Diencephalon (tissue), 1 donor: Measurements from ENCODE around the gene TAF11L7. TPM values are rescaled to one million over a fixed set of nuclear protein-coding genes. Genes with fewer than 3 reads are reported as not detected.

ENCODE experiments used
- small RNA-seq: library from RNA; depleted of rRNA; stranded (forward); fragments of <200 nt; gene quantifications from one replicate; pipeline ENCODE3, GENCODE V24; 2014
- total RNA-seq: library from RNA; depleted of rRNA; stranded (reverse); fragments of >200 nt; gene quantifications from one replicate; pipeline ENCODE4 v1.2.3, GENCODE V29; 2014

TAF11L7 gene
- not detected for total RNA-seq

DNA sequence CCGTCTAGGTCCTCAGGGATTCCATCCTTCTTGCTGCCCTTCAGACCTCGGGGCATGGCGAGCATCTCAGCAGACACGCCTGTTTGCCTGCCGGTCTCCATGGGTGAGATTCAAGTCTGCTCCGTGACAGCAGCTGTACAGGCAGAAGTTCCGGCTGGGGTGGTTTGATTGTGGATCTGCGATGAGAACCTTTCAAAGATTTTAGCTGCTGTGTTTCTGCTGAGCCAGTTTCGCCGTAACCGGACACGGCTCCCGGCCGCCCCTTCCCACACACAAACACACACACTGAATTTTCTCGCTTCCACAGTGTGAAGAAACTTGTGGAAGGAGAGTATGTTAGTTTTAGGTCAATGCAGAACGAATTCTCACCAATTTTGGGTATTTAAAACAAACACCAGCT lies at the start of gene TAF11L7:
Gene TAF11L7, minus strand, starts transcription at position 101 of the 400 bp plus-strand sequence.

DNA sequence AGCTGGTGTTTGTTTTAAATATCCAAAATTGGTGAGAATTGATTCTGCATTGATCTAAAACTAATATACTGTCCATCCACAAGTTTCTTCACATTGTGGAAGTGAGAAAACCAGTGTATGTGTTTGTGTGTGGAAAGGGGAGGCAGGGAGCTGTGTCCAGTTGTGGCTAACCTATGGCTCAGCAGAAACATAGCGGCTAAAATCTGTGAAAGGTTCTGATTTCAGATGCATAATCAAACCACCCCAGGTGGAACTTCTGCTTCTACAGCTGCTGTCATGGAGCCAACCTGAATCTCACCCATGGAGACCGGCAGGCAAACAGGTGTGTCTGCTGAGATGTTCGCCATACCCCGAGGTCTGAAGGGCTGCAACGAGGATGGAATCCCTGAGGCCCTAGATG lies 48.6 kb upstream of the TAF11L7 start, which contains the start of gene TAF11L14:
Gene TAF11L14, plus strand, starts transcription at position 301 of the 400 bp plus-strand sequence.

DNA sequence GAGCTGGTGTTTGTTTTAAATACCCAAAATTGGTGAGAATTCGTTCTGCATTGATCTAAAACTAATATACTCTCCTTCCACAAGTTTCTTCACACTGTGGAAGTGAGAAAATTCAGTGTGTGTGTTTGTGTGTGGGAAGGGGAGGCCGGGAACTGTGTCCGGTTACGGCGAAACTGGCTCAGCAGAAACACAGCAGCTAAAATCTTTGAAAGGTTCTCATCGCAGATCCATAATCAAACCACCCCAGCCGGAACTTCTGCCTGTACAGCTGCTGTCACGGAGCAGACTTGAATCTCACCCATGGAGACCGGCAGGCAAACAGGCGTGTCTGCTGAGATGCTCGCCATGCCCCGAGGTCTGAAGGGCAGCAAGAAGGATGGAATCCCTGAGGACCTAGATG lies 46.2 kb upstream of the TAF11L7 start, which contains the start of gene TAF11L13:
Gene TAF11L13, plus strand, starts transcription at position 301 of the 400 bp plus-strand sequence.

DNA sequence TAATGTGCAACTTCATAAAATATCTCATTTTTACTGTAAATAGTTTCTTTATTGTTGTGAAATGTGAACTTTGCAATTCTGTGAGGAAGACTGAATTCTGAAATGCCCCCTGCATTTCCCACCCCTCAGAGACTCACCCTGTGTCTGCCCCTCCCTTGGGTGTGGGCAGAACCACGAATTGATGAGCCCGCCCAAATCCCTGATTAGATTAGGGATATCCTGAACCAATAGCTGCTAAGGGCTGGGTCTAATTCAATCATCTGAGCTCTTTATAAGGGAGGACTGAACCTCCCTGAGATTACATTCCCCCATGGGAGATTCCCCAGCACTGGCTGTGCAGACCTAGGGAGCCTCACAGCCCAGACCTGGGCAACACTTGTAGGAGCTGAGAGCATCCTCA lies 24.5 kb upstream of the TAF11L7 start, which contains the start of gene TAF11L12:
Gene TAF11L12, plus strand, starts transcription at position 301 of the 400 bp plus-strand sequence.

DNA sequence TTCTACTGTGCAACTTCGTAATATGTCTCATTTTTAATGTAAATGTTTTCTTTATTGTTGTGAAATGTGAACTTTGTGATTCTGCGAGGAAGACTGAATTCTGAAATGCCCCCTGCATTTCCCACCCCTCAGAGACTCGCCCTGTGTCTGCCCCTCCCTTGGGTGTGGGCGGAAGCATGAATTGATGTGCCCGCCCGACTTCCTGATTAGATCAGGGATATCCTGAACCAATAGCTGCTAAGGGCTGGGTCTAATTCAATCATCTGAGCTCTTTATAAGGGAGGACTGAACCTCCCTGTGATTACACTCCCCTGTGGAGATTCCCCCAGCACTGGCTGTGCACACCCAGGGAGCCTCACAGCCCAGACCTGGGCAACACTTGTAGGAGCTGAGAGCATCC lies 18.3 kb upstream of the TAF11L7 start, which contains the start of gene TAF11L11:
Gene TAF11L11, plus strand, starts transcription at position 304 of the 400 bp plus-strand sequence.

DNA sequence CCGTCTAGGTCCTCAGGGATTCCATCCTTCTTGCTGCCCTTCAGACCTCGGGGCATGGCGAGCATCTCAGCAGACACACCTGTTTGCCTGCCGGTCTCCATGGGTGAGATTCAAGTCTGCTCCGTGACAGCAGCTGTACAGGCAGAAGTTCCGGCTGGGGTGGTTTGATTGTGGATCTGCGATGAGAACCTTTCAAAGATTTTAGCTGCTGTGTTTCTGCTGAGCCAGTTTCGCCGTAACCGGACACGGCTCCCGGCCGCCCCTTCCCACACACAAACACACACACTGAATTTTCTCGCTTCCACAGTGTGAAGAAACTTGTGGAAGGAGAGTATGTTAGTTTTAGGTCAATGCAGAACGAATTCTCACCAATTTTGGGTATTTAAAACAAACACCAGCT lies 12.2 kb upstream of the TAF11L7 start, which contains the start of gene TAF11L10:
Gene TAF11L10, minus strand, starts transcription at position 101 of the 400 bp plus-strand sequence.

DNA sequence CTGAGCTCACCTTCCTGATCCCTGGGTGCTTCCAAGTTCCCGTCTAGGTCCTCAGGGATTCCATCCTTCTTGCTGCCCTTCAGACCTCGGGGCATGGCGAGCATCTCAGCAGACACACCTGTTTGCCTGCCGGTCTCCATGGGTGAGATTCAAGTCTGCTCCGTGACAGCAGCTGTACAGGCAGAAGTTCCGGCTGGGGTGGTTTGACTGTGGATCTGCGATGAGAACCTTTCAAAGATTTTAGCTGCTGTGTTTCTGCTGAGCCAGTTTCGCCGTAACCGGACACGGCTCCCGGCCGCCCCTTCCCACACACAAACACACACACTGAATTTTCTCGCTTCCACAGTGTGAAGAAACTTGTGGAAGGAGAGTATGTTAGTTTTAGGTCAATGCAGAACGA lies 8.7 kb upstream of the TAF11L7 start, which contains the start of gene TAF11L9:
Gene TAF11L9, minus strand, starts transcription at position 140 of the 400 bp plus-strand sequence.

DNA sequence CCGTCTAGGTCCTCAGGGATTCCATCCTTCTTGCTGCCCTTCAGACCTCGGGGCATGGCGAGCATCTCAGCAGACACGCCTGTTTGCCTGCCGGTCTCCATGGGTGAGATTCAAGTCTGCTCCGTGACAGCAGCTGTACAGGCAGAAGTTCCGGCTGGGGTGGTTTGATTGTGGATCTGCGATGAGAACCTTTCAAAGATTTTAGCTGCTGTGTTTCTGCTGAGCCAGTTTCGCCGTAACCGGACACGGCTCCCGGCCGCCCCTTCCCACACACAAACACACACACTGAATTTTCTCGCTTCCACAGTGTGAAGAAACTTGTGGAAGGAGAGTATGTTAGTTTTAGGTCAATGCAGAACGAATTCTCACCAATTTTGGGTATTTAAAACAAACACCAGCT lies 5.3 kb upstream of the TAF11L7 start, which contains the start of gene TAF11L8:
Gene TAF11L8, minus strand, starts transcription at position 101 of the 400 bp plus-strand sequence.

Small RNA genes lying within 50 kb of the gene (small RNA-seq; reads per million reads assigned to genes)
- not detected for gene AC233724.3
- gene AC233724.6: not detected
- not detected for gene AC233724.7

Other genes with a start within 250 kb of the TAF11L7 start
- gene TAF11L2, start 87.5 kb downstream of the TAF11L7 start, total RNA-seq: not detected
- gene TAF11L3, start 67.4 kb downstream of the TAF11L7 start, total RNA-seq: not detected
- not detected for gene TAF11L4, start 64.0 kb downstream of the TAF11L7 start, total RNA-seq
- not detected for gene TAF11L5, start 60.5 kb downstream of the TAF11L7 start, total RNA-seq
- not detected for gene TAF11L6, start 57.1 kb downstream of the TAF11L7 start, total RNA-seq
- not detected for gene TAF11L8, start 5.2 kb upstream of the TAF11L7 start, total RNA-seq
- gene TAF11L9, start 8.6 kb upstream of the TAF11L7 start, total RNA-seq: not detected
- gene TAF11L10, start 12.1 kb upstream of the TAF11L7 start, total RNA-seq: not detected
- gene TAF11L11, start 18.4 kb upstream of the TAF11L7 start, total RNA-seq: not detected
- not detected for gene TAF11L12, start 24.6 kb upstream of the TAF11L7 start, total RNA-seq
- not detected for gene TAF11L13, start 46.3 kb upstream of the TAF11L7 start, total RNA-seq
- gene TAF11L14, start 48.7 kb upstream of the TAF11L7 start, total RNA-seq: not detected